HG03521 (cell line): ENCODE results near the gene PDGFB.

Experiments used
- ATAC-seq: cut with Tn5 transposase; IDR thresholded peaks from one replicate; pipeline ENCODE4 v1.9.1; 2021; ENCODE audit warnings: mild to moderate bottlenecking, moderate library complexity; ENCODE audit not compliant: unreplicated experiment

The PDGFB gene

GRCh38 chr22:39255449-39256185 is 10.8 kb upstream of the PDGFB start:
- ATAC-seq, result no peak

- no peak for ATAC-seq
Observed at GRCh38 chr22:39254789-39255298, 10.1 kb upstream of the PDGFB start.

- ATAC-seq, result no peak
Observed at GRCh38 chr22:39254122-39254521, 9.3 kb upstream of the PDGFB start.

GRCh38 chr22:39253435-39254070 is 8.8 kb upstream of the PDGFB start:
- no peak for ATAC-seq

GRCh38 chr22:39252461-39253434 is 8.0 kb upstream of the PDGFB start:
- ATAC-seq, result no peak

- ATAC-seq, result no peak
Observed at GRCh38 chr22:39251762-39252460, 7.1 kb upstream of the PDGFB start.

- no peak for ATAC-seq
Observed at GRCh38 chr22:39250838-39251237, 6.1 kb upstream of the PDGFB start.

- ATAC-seq, result no peak
Observed at GRCh38 chr22:39250131-39250530, 5.3 kb upstream of the PDGFB start.

GRCh38 chr22:39249086-39249704 is 4.4 kb upstream of the PDGFB start:
- no peak for ATAC-seq

- ATAC-seq, result no peak
Observed at GRCh38 chr22:39248254-39248653, 3.5 kb upstream of the PDGFB start.

GRCh38 chr22:39247361-39247760 is 2.6 kb upstream of the PDGFB start:
- ATAC-seq, result no peak

GRCh38 chr22:39246690-39247332 is 2.0 kb upstream of the PDGFB start:
- no peak for ATAC-seq

GRCh38 chr22:39246217-39246616 is 1.4 kb upstream of the PDGFB start:
- ATAC-seq, result no peak

GRCh38 chr22:39245130-39246039 is 603 bp upstream of the PDGFB start:
- no peak for ATAC-seq

GRCh38 chr22:39244136-39244495 is 666 bp downstream of the PDGFB start:
- ATAC-seq, result no peak

GRCh38 chr22:39243439-39244135 is 1.2 kb downstream of the PDGFB start:
- ATAC-seq, result no peak

- ATAC-seq, result no peak
Observed at GRCh38 chr22:39242595-39243438, 2.0 kb downstream of the PDGFB start.
